Measurements from ENCODE around the gene RPL22L1.

RPL22L1 gene

GRCh38 chr3:170844377-170844776 lies 25.6 kb downstream of the RPL22L1 start:
- Histone ChIP-seq H3K4me3 (no peak overlapping the region), H3K4me1 (no peaks in the 10 kb centered on the region), H3K9me3 (no peaks in the 10 kb centered on the region), H3K27ac (no peak overlapping the region), H3K36me3 (no peaks in the 10 kb centered on the region), H3K27me3 (no peaks in the 10 kb centered on the region)
- DNase-seq: no peak
- intact Hi-C loops (cut with DNase I; ENCODE audit: low total_unique reads): no loop called here
- TF ChIP-seq CTCF (IDR thresholded peaks at IDR 0.05): no peak

DNA sequence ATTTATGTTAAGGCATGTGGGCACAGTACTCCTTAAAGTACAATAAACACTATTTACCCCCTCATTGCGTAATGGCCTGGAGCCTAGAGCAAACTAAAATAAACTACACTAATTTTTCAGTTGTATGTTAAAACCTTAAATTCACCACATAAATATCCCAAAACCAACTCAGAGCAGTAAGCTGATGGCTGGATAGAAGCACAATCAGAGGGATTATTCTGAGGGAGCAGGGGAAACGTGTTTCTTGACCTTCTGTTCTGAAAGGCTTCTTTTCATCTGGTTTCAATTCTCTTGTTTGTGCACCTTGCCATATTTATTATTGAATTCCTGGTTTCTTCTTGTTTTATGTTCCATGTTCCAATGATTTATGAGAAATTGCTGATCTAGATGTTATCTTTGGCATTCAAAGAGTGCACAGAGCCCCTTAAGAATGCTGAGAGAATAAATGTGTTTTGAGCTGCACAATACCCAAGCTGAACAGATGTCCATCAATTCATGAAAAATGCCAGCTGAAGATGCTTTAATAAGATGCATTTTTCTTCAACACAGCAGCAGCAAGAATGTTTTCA lies 29.6 kb downstream of the RPL22L1 start:
- intact Hi-C loops (cut with DNase I; ENCODE audit: low total_unique reads): no loop called here
- TF ChIP-seq CTCF (IDR thresholded peaks at IDR 0.05): no peak
- Histone ChIP-seq H3K27me3 (peaks cover 0 to 2% of the 10 kb centered on the region in 2 donors), H3K9me3 (no peaks in the 10 kb centered on the region), H3K36me3 (no peaks in the 10 kb centered on the region), H3K27ac (no peak overlapping the region), H3K4me1 (no peaks in the 10 kb centered on the region), H3K4me3 (no peak overlapping the region)
- no peak for DNase-seq

DNA sequence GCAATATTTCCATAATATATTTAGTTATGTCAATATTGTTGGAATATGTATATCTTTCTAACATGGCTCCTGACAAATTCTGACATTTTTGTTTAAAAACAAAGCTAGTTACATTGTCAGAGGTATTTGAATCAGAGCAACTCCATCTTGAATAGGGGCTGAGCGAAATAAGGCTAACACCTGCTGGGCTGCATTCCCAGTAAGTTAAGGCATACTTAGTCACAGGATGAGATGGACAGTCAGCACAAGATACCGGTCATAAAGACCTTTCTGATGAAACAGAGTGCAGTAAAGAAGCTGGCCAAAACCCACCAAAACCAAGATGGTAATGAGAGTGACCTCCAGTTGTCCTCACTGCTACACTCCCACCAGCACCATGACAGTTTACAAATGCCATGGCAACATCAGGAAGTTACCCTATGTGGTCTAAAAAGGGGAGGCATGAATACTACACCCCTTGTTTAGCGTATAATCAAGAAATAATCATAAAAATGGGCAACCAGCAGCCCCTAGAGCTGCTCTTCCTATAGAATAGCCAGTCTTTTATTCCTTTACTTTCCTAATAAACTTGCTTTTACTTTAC lies 30.4 kb downstream of the RPL22L1 start:
- no peak overlapping the region for H3K4me3 ChIP-seq
- H3K4me1 ChIP-seq: no peaks in the 10 kb centered on the region
- intact Hi-C loops (cut with DNase I; ENCODE audit: low total_unique reads): no loop called here
- DNase-seq: no peak
- H3K9me3 ChIP-seq: no peaks in the 10 kb centered on the region
- peaks cover 0 to 2% of the 10 kb centered on the region in 2 donors for H3K27me3 ChIP-seq
- no peaks in the 10 kb centered on the region for H3K36me3 ChIP-seq
- no peak for TF ChIP-seq CTCF (IDR thresholded peaks at IDR 0.05)
- H3K27ac ChIP-seq: no peak overlapping the region

GRCh38 chr3:170836491-170836890 lies 33.5 kb downstream of the RPL22L1 start:
- intact Hi-C loops (cut with DNase I; ENCODE audit: low total_unique reads): no loop called here
- no peak for TF ChIP-seq CTCF (IDR thresholded peaks at IDR 0.05)
- no peak overlapping the region for H3K27ac ChIP-seq
- no peak for DNase-seq
- H3K36me3 ChIP-seq: no peaks in the 10 kb centered on the region
- no peaks in the 10 kb centered on the region for H3K4me1 ChIP-seq
- no peak overlapping the region for H3K4me3 ChIP-seq
- peaks cover 0 to 7% of the 10 kb centered on the region in 2 donors for H3K27me3 ChIP-seq
- no peaks in the 10 kb centered on the region for H3K9me3 ChIP-seq

- H3K27me3 ChIP-seq: peaks cover 0 to 7% of the 10 kb centered on the region in 2 donors
- no peak overlapping the region for H3K27ac ChIP-seq
- no peak for DNase-seq
- intact Hi-C loops (cut with DNase I; ENCODE audit: low total_unique reads): no loop called here
- H3K4me1 ChIP-seq: no peaks in the 10 kb centered on the region
- no peak for TF ChIP-seq CTCF (IDR thresholded peaks at IDR 0.05)
- H3K4me3 ChIP-seq: no peak overlapping the region
- H3K36me3 ChIP-seq: no peaks in the 10 kb centered on the region
- H3K9me3 ChIP-seq: no peaks in the 10 kb centered on the region
Observed at GRCh38 chr3:170835336-170835735, 34.7 kb downstream of the RPL22L1 start.

Data from tibial artery (tissue), 4 donors.